GM20000 (cell line): ENCODE results near the gene PSMD12.
"Not testable (repeated sequence)": the region's sequence is repeated elsewhere in the genome, so short reads cannot be mapped to it uniquely, and the experiment has no call there.

Source experiments
- DNase-seq: peaks from one replicate; pipeline ENCODE4 v3.0.0; 2012; ENCODE audit warnings: low spot score
- CTCF ChIP-seq: IDR thresholded peaks from 2 replicates; pipeline ENCODE4 v1.5.1; 2012; ENCODE audit warnings: mild to moderate bottlenecking, control low read depth; ENCODE audit errors: extremely low read depth, missing control alignments

PSMD12 gene

GRCh38 chr17:67315865-67316264 is 50.5 kb downstream of the PSMD12 start:
- DNase-seq, result no peak

GRCh38 chr17:67312265-67312664 is 54.1 kb downstream of the PSMD12 start:
- no peak for TF ChIP-seq CTCF
- DNase-seq, result no peak

More at GRCh38 chr17:67315865-67316264, 50.5 kb downstream of the PSMD12 start:
- TF ChIP-seq CTCF, result no peak

- TF ChIP-seq CTCF, result no peak
- DNase-seq, result no peak
These were observed 54.8 kb downstream of the PSMD12 start for GRCh38 chr17:67311575-67311974.

GRCh38 chr17:67310406-67310805 is 56.0 kb downstream of the PSMD12 start:
- DNase-seq, result no peak
- no peak for TF ChIP-seq CTCF

- DNase-seq, result not testable (repeated sequence)
These were observed 60.7 kb downstream of the PSMD12 start for GRCh38 chr17:67305446-67306235.

- no peak for TF ChIP-seq CTCF
- DNase-seq, result no peak
These were observed 68.9 kb downstream of the PSMD12 start for GRCh38 chr17:67297454-67297960.

GRCh38 chr17:67294451-67295199 is 71.8 kb downstream of the PSMD12 start:
- no peak for DNase-seq
- TF ChIP-seq CTCF, result no peak
